Heart left ventricle (tissue), 16 donors: Measurements from ENCODE around the gene SHROOM2. TPM values are rescaled to one million over a fixed set of nuclear protein-coding genes. Genes with fewer than 3 reads are reported as not detected.

Source experiments
- ATAC-seq, 4 donors: fragments of 200-7000 bp; cut with Tn5 transposase; one replicate each; pipeline ENCODE4 v1.9.1; 2020 to 2022; ENCODE audit warnings: moderate library complexity in 4 of 4, mild to moderate bottlenecking in 3 of 4, moderate number of reproducible peaks in 1 of 4
- DNase-seq, 5 donors: peaks; one replicate each; pipeline ENCODE4 v3.0.0-alpha.2; 2020
- H3K27ac ChIP-seq, 12 donors: fragments of 200-600 bp; sonication (generic) in 4 of 12; one replicate each; pipeline versions ENCODE4 v1.5.0 to v1.8.0; 2016 to 2022; ENCODE audit warnings: mild to moderate bottlenecking in 2 of 12
- H3K27me3 ChIP-seq, 9 donors: fragments of 200-600 bp; sonication (generic) in 2 of 9; one replicate each; pipeline versions ENCODE4 v1.5.1 to v1.8.0; 2016 to 2022; ENCODE audit warnings: mild to moderate bottlenecking in 3 of 9
- H3K36me3 ChIP-seq, 9 donors: fragments of 200-600 bp; sonication (generic) in 2 of 9; one replicate each; pipeline versions ENCODE4 v1.5.0 to v1.8.0; 2018 to 2022; ENCODE audit warnings: mild to moderate bottlenecking in 2 of 9
- H3K4me1 ChIP-seq, 12 donors: fragments of 200-600 bp; sonication (generic) in 4 of 12; one replicate each; pipeline versions ENCODE4 v1.5.0 to v1.8.0; 2016 to 2022; ENCODE audit warnings: mild to moderate bottlenecking in 3 of 12
- H3K4me3 ChIP-seq, 12 donors: fragments of 200-600 bp; sonication (generic) in 4 of 12; one replicate each; pipeline versions ENCODE4 v1.5.0 to v1.8.0; 2017 to 2022; ENCODE audit warnings: mild to moderate bottlenecking in 9 of 12, moderate library complexity in 4 of 12
- H3K9me3 ChIP-seq, 12 donors: fragments of 200-600 bp; sonication (generic) in 4 of 12; one replicate each; pipeline versions ENCODE4 v1.5.0 to v1.8.0; 2016 to 2022; ENCODE audit warnings: mild to moderate bottlenecking in 1 of 12
- CTCF ChIP-seq, 12 donors: fragments of 200-600 bp; sonication (generic) in 4 of 12; IDR thresholded peaks; one replicate each; pipeline versions ENCODE4 v1.5.0 to v1.8.0; 2018 to 2022; ENCODE audit warnings: antibody characterized with exemption in 12 of 12, mild to moderate bottlenecking in 5 of 12
- POLR2A ChIP-seq, 2 donors: fragments of 450-650 bp; IDR thresholded peaks; one replicate each; pipeline ENCODE4 v1.6.1; 2017; ENCODE audit warnings: antibody characterized with exemption in 2 of 2, mild to moderate bottlenecking in 2 of 2, moderate library complexity in 2 of 2
- WGBS, 4 donors: extraction: QIAGEN DNeasy Blood & Tissue Kit in 2 of 4; methylation state at CpG; one replicate each; pipeline versions ENCODE4 v1.1.5 to v1.1.7; 2013 to 2018; 5-methylcytosine and 5-hydroxymethylcytosine counted together
- intact Hi-C, 10 donors: fragments of 100-400 bp; cut with DNase I; formaldehyde crosslinking; loops; one replicate each; pipeline versions ENCODE4 v1.11.1 to v1.14.2; 2022
- polyA plus RNA-seq, 2 donors: library from polyadenylated mRNA; stranded (reverse); fragments of 200-250 nt; gene quantifications; one replicate each; pipeline ENCODE4 v1.2.3, GENCODE V29; 2013
- total RNA-seq, 9 donors: library from RNA; depleted of rRNA in 2 of 9; stranded (reverse); fragments of >200 nt in 2 of 9; fragmentation: NEBNext Ultra II Directional in 3 of 9; extraction: Animal tissue kit (Norgen Biotek cat#: 25700) in 3 of 9; gene quantifications; one replicate each; pipeline versions ENCODE4 v1.1.0 to v1.2.4, GENCODE V29; 2016 to 2023
- donor health status: ischemic (EF 13 %, LVEDD 7.1; RV severe dilation, severe dysfunction).
- donor health status: healthy with polysubstance abuse.
- donor health status: DM: no; HTN: yes; CAD: no.
- donor health status: DM: no; HTN: no; CAD: no.
- donor health status: ischemic (EF 25% LVEDD 6.9; RV normal size, moderate dysfunction).
- donor health status: ischemic (EF 25% LVEDD 5.7; RV mildly dilated, moderate dysfunction).
- donor health status: healthy.
- donor health status: DM: yes; HTN: yes; CAD: no.
- donor health status: ischemic (EF 35%, LVEDD 5.7; RV mildly dilated, moderate dysfunction).
- donor health status: nonischemic (EF 11% LVEDD 7.7; RV severe dilation, severe dysfunction).
- donor health status: DM: yes; HTN: yes; CAD: no.
- donor health status: PGD.
- donor health status: ischemic (EF 29% LVEDD 5.4; RV normal size, mild dysfunction).
- donor health status: nonischemic (EF 23%, LVEDD 6.1; RV moderate dilation, normal function).

Gene SHROOM2
- total and polyA plus RNA-seq, 11 donors: 0.38 to 1.7 (median 0.83) TPM

GRCh38 chrX:9942086-9942485 is 155.9 kb downstream of the SHROOM2 start:
- ATAC-seq (no peak), DNase-seq (no peak)
- no peaks in the 10 kb centered on the region for H3K9me3 ChIP-seq
- H3K27me3 ChIP-seq: no peaks in the 10 kb centered on the region
- H3K36me3 ChIP-seq: no peaks in the 10 kb centered on the region
- no peaks in the 10 kb centered on the region for H3K4me1 ChIP-seq
- H3K4me3 ChIP-seq: no peak overlapping the region
- intact Hi-C loops: no loop called here
- TF ChIP-seq POLR2A (IDR thresholded peaks at IDR 0.05): no peak
- WGBS, 4 donors: 81 to 89% (median 86%) methylated on average over 6 of the region's 6 CpGs
- no peak overlapping the region for H3K27ac ChIP-seq

GRCh38 chrX:9943420-9943819 is 157.2 kb downstream of the SHROOM2 start:
- H3K9me3 ChIP-seq: no peaks in the 10 kb centered on the region
- no peak for ATAC-seq
- WGBS, 4 donors: 91 to 100% (median 94%) methylated on average over 5 of the region's 5 CpGs

GRCh38 chrX:9947131-9947794 is 161.0 kb downstream of the SHROOM2 start:
- TF ChIP-seq CTCF (IDR thresholded peaks at IDR 0.05) (no peak), POLR2A (IDR thresholded peaks at IDR 0.05) (no peak)
- intact Hi-C loops: no loop called here
- ATAC-seq (no peak), DNase-seq (no peak)
- H3K27me3 ChIP-seq: peaks cover 0 to 6% (median 0%) of the 10 kb centered on the region in 9 donors
- WGBS, 4 donors: 68 to 81% (median 73%) methylated on average over 10 of the region's 10 CpGs
- no peak overlapping the region for H3K4me3 ChIP-seq
- H3K36me3 ChIP-seq: no peaks in the 10 kb centered on the region
- no peaks in the 10 kb centered on the region for H3K4me1 ChIP-seq
- H3K9me3 ChIP-seq: no peaks in the 10 kb centered on the region
- no peak overlapping the region for H3K27ac ChIP-seq

More at GRCh38 chrX:9943420-9943819, 157.2 kb downstream of the SHROOM2 start:
- intact Hi-C loops: no loop called here
- H3K27me3 ChIP-seq: peaks cover 0 to 3% (median 0%) of the 10 kb centered on the region in 9 donors
- H3K27ac ChIP-seq: no peak overlapping the region
- no peak for DNase-seq
- no peak overlapping the region for H3K4me3 ChIP-seq
- no peaks in the 10 kb centered on the region for H3K36me3 ChIP-seq
- TF ChIP-seq CTCF (IDR thresholded peaks at IDR 0.05) (no peak), POLR2A (IDR thresholded peaks at IDR 0.05) (no peak)
- no peaks in the 10 kb centered on the region for H3K4me1 ChIP-seq

- 86 to 95% (median 89%) methylated on average over 8 to 9 of the region's 9 CpGs for WGBS, 4 donors
- Histone ChIP-seq H3K27ac (no peak overlapping the region), H3K27me3 (peaks cover 0 to 6% (median 0%) of the 10 kb centered on the region in 9 donors), H3K9me3 (peaks cover 0 to 8% (median 0%) of the 10 kb centered on the region in 12 donors), H3K4me3 (no peak overlapping the region), H3K36me3 (no peaks in the 10 kb centered on the region), H3K4me1 (no peaks in the 10 kb centered on the region)
- intact Hi-C loops: no loop called here
- DNase-seq (no peak), ATAC-seq (no peak)
- TF ChIP-seq POLR2A (IDR thresholded peaks at IDR 0.05): no peak
These were observed 162.2 kb downstream of the SHROOM2 start for GRCh38 chrX:9948406-9948805.

- no peaks in the 10 kb centered on the region for H3K4me1 ChIP-seq
- peaks cover 0 to 6% (median 0%) of the 10 kb centered on the region in 9 donors for H3K27me3 ChIP-seq
- 59 to 93% (median 74%) methylated on average over 1 of the region's 1 CpG for WGBS, 4 donors
- H3K36me3 ChIP-seq: no peaks in the 10 kb centered on the region
- ATAC-seq: no peak
- H3K9me3 ChIP-seq: peaks cover 0 to 11% (median 0%) of the 10 kb centered on the region in 12 donors
- DNase-seq: no peak
- no peak overlapping the region for H3K4me3 ChIP-seq
- intact Hi-C loops: no loop called here
- TF ChIP-seq POLR2A (IDR thresholded peaks at IDR 0.05) (no peak), CTCF (IDR thresholded peaks at IDR 0.05) (no peak)
- no peak overlapping the region for H3K27ac ChIP-seq
These were observed 166.1 kb downstream of the SHROOM2 start for GRCh38 chrX:9952300-9952699.
